ENCODE measurements around the gene PAM.

- TF ChIP-seq SP2 (CRISPR knock-in tag; IDR thresholded peaks at IDR 0.05) = no peak
- no peak for TF ChIP-seq ATF3 (CRISPR knock-in tag; IDR thresholded peaks at IDR 0.05)
- TF ChIP-seq ZNF180 (CRISPR knock-in tag; IDR thresholded peaks at IDR 0.05; ENCODE audit: borderline replicate concordance, low read depth) = no peak
- TF ChIP-seq MEIS2 (CRISPR knock-in tag; IDR thresholded peaks at IDR 0.05) = no peak
- no peak for TF ChIP-seq PRDM15 (CRISPR knock-in tag; IDR thresholded peaks at IDR 0.05)
- TF ChIP-seq POLR2AphosphoS5 (IDR thresholded peaks at IDR 0.05; ENCODE audit: low read depth, low read length) = no peak
- no peak for TF ChIP-seq MAFG (CRISPR knock-in tag; IDR thresholded peaks at IDR 0.05)
- TF ChIP-seq ATF7-NPFF (CRISPR knock-in tag; IDR thresholded peaks at IDR 0.05; ENCODE audit: low read depth) = no peak
- no peak for TF ChIP-seq GTF2F1 (IDR thresholded peaks at IDR 0.05; ENCODE audit: low read length)
Observed at GRCh38 chr5:103019804-103020203, 264.7 kb downstream of the PAM start.
